GM20000 (cell line): ENCODE results near the gene RPL39L.
A peak's percentile ranks its signal among the peaks of the same experiment; 100 is the strongest.
"Not testable (repeated sequence)": the region's sequence is repeated elsewhere in the genome, so short reads cannot be mapped to it uniquely, and the experiment has no call there.

Experiments
- DNase-seq: peaks from one replicate; pipeline ENCODE4 v3.0.0; 2012; ENCODE audit warnings: low spot score
- TF ChIP-seq, protein P1 (sequence below): IDR thresholded peaks from 2 replicates; pipeline ENCODE4 v1.5.1; 2012; ENCODE audit warnings: mild to moderate bottlenecking, control low read depth; ENCODE audit errors: extremely low read depth, missing control alignments

RPL39L gene

DNA sequence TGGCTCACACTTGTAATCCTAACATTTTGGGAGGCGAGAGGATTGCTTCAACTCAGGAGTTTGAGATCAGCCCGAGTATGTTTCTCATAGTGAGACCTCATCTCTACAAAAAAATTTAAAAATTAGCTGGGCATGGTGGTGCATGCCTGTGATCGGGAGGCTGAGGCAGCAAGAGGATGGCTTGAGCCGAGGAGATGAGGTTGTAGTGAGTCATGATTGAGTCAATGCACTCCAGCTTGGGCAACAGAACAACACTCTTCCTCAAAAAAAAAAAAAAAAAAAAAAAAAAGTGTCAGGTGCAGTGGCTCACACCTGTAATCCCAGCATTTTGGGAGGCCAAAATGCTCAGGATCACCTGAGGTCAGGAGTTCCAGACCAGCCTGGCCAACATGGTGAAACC lies 2.4 kb downstream of the RPL39L start:
- TF ChIP-seq, protein P1, sequence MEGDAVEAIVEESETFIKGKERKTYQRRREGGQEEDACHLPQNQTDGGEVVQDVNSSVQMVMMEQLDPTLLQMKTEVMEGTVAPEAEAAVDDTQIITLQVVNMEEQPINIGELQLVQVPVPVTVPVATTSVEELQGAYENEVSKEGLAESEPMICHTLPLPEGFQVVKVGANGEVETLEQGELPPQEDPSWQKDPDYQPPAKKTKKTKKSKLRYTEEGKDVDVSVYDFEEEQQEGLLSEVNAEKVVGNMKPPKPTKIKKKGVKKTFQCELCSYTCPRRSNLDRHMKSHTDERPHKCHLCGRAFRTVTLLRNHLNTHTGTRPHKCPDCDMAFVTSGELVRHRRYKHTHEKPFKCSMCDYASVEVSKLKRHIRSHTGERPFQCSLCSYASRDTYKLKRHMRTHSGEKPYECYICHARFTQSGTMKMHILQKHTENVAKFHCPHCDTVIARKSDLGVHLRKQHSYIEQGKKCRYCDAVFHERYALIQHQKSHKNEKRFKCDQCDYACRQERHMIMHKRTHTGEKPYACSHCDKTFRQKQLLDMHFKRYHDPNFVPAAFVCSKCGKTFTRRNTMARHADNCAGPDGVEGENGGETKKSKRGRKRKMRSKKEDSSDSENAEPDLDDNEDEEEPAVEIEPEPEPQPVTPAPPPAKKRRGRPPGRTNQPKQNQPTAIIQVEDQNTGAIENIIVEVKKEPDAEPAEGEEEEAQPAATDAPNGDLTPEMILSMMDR: no peak
- DNase-seq: no peak

- no peak for DNase-seq
- TF ChIP-seq, protein P1: no peak
Observed at GRCh38 chr3:187136337-187136736, 3.0 kb downstream of the RPL39L start.

DNA sequence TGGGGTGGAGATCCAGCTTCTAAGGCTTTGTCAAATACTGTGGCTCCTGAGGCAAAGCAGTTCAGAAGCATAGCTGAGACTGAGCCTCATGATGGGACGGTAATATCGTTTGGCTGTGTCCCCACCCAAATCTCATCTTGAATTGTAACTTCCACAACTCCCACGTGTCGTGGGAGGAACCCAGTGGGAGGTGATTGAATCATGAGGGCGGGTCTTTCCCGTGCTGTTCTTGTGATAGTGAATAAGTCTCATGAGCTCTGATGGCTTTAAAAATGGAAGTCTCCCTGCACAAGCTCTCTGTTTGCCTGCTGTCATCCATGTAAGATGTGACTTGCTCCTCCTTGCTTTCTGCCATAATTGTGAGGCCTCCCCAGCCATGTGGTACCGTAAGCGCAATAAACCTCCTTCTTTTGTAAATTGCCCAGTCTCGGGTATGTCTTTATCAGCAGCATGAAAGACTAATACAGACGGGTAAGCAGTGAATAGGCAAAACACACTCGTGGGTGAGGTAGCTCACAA lies 4.1 kb downstream of the RPL39L start:
- not testable (repeated sequence) for DNase-seq

DNA sequence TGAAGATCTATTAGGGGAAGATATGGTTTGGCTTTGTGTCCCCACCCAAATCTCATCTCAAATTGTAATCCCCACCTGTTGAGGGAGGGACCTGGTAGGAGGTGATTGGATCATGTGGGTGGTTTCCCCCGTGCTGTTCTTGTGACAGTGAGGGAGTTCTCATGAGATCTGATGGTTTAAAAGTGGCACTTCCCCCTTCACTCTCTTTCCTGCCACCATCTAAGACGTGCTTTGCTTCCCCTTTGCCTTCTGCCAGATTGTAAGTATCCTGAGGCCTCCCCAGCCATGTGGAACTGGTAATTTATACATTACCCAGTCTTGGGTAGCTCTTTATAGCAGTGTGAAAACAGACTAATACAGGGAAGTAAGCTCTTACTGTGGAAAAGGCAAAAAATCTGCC lies 6.1 kb downstream of the RPL39L start:
- DNase-seq: not testable (repeated sequence)

GRCh38 chr3:187132666-187133065 lies 6.6 kb downstream of the RPL39L start:
- TF ChIP-seq, protein P1: no peak
- no peak for DNase-seq

DNA sequence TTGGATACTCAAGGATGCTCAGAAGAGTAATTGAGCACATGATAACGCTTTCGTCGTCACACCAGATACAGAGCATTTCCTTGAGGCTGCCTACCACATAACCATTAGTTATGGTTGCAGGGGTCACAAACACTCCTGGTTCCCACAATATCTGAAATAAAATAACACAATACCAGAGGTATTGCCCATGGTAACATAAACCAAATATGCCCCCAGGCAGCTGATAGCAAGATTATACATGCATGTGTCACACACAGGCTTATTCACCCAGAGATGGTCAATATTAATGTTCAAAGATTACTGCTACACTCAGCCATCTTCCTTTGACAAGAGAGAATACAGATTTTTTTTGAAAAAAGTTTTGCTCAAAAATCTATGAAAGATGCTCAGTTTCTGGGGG lies 7.3 kb downstream of the RPL39L start:
- no peak for DNase-seq
- TF ChIP-seq, protein P1: no peak

DNA sequence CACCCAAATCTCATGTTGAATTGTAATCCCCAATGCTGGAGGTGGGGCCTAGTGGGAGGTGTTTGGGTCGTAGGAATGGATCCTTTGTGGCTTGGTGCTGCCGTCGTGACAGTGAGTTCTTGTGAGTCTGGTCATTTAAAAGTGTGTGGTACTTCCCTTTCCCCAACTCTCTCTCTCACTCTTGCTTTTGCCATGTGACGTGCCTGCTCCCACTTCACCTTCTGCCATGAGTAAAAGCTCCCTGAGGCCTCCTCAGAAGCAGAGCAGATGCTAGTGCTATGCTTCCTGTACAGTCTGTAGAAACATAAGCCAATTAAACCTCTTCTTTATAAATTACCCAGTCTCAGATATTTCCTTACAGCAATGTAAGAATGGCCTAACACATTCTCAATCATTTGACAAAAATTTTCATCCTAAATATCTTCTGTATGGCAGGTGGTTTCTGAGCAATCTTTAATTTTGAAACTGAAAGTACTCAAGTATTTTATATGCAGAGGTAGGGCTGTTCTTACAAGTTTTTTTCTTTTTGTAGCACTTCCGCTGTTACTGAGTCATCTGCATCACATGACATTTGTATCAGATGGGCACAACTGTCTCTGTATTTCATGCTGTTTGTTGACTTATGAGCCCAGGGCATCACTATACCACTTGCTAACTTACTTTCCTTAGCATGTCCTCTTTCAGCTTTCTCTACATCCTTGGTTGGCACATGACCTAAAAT lies 8.8 kb downstream of the RPL39L start:
- TF ChIP-seq, protein P1: no peak
- DNase-seq: peak; percentile 57

DNA sequence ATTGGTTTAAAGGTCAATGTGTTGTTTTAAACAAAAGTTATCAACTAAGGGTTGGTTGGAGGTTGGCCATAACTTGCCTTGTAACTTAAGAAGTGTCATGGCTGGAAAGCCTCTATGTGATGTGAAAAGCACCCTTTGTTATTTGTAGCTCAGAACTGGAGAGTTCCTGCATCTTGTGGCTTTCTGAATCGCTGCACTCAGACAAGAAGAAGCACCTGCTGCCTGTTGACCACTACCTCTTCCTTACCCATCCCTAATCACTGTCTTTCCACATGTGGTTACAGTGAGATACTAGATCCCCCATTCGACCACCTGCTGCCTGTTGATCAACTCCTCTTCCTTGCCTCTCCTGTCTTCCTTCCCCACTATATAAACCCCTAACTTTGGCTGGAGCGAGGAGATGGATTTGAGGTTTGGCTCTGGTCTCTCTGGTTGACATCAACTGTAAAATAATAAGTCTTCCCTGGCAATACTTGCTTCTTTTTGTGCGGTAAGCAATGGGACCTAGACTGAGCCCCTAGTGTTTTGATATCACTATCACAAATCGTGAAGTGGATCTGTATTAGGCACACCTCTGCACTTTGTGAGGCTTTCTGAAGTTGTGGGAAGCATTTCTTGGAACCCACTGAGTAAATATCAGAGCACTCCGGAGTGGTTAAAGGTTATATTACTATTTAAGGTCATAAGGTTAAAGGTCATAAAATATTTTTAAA lies 13.8 kb downstream of the RPL39L start:
- DNase-seq: peak; percentile 15
- TF ChIP-seq, protein P1: no peak
